GM12864 (cell line): ENCODE data around the gene IER2.
"Not testable (repeated sequence)": the region's sequence is repeated elsewhere in the genome, so short reads cannot be mapped to it uniquely, and the experiment has no call there.

Experiments used
- DNase-seq: peaks from one replicate; pipeline ENCODE4 v3.0.0-alpha.2; 2011; ENCODE audit warnings: low read depth
- H3K4me3 ChIP-seq: 2 replicates; pipeline ENCODE4 v1.5.1; 2011; ENCODE audit warnings: mild to moderate bottlenecking, low read depth, low read length, control low read depth
- TF ChIP-seq, protein P1 (sequence below): IDR thresholded peaks from 2 replicates; pipeline ENCODE4 v1.5.1; 2011; ENCODE audit warnings: low read depth, mild to moderate bottlenecking, moderate library complexity, low read length, control low read depth, inconsistent platforms; ENCODE audit errors: missing control alignments

The IER2 gene

GRCh38 chr19:13171146-13171545 lies 20.9 kb downstream of the IER2 start:
- H3K4me3 ChIP-seq: no peak overlapping the region
- TF ChIP-seq, protein P1, sequence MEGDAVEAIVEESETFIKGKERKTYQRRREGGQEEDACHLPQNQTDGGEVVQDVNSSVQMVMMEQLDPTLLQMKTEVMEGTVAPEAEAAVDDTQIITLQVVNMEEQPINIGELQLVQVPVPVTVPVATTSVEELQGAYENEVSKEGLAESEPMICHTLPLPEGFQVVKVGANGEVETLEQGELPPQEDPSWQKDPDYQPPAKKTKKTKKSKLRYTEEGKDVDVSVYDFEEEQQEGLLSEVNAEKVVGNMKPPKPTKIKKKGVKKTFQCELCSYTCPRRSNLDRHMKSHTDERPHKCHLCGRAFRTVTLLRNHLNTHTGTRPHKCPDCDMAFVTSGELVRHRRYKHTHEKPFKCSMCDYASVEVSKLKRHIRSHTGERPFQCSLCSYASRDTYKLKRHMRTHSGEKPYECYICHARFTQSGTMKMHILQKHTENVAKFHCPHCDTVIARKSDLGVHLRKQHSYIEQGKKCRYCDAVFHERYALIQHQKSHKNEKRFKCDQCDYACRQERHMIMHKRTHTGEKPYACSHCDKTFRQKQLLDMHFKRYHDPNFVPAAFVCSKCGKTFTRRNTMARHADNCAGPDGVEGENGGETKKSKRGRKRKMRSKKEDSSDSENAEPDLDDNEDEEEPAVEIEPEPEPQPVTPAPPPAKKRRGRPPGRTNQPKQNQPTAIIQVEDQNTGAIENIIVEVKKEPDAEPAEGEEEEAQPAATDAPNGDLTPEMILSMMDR: no peak
- DNase-seq: no peak

DNA sequence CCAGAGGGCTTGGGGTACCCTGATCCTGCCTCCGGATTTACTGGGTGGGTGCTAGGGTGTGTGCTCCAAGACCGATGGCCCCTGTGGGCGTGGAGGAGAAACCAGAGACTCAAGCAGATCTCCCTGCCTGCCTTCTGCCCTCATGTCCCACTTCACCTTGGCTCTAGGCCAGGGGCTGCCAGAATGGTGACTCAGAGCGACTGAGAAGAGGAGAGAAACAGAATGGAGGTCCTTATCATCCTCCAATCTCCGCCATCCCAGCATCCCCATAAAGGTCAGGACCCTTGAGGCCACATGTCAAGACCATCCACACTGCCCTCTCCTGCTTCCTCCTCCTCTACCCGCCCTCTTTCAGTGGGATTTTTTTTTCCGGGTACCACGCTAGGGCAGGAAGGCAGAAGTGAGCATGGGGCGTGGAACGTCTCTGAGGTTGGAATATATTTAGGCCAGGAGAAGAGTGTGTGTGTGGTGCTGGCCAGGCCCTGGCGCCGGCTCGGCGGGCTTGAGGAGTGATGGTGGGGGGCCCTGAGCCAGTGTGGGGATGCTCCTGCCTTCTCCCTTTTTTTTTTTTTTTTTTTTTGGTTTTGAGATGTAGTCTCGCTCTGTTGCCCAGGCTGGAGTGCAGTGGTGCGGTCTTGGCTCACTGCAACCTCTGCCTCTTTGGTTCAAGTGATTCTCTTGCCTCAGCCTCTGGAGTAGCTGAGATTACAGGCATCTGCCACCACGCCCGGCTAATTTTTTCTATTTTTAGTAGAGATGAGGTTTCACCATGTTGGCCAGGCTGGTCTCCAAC lies 22.3 kb downstream of the IER2 start:
- TF ChIP-seq, protein P1: no peak
- H3K4me3 ChIP-seq: no peak overlapping the region
- no peak for DNase-seq

GRCh38 chr19:13173139-13173737 lies 23.0 kb downstream of the IER2 start:
- TF ChIP-seq, protein P1: no peak
- H3K4me3 ChIP-seq: no peak overlapping the region
- no peak for DNase-seq

GRCh38 chr19:13176345-13176744 lies 26.1 kb downstream of the IER2 start:
- TF ChIP-seq, protein P1: no peak
- no peak overlapping the region for H3K4me3 ChIP-seq
- DNase-seq: no peak

GRCh38 chr19:13177584-13177983 lies 27.4 kb downstream of the IER2 start:
- DNase-seq, H3K4me3 ChIP-seq: not testable (repeated sequence)

GRCh38 chr19:13178291-13178690 lies 28.1 kb downstream of the IER2 start:
- DNase-seq, H3K4me3 ChIP-seq: not testable (repeated sequence)

DNA sequence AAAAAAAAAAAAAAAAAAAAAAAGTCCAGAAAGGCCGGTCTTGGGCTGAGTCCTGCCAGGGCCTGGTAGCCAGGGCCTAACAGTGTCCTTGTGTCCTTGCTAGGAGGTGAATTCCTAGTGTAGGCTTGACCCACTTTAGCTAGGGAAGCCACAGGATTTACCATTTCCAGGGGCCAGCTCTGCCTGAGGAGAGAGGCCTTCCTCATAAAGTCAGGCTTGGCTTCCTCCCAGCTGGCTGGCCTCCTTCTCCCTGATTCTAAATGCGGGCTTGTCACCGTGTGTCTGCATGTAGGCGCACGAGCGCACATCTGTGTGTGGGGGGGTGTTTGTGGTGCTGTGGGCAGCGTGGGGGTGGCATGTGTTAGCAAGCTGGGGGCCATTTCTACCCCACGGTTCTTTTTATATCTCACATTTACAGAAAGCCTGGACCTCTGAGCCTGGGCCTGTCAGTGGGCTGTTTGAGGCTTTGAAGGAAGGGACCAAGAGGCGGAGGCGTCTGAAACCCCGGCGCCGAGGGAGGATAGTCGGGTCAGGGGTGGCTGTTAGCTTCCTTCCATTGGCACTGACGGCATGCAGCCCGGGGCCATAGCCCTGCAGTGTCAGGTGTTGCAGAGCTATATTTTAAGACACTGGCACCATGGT lies 31.7 kb downstream of the IER2 start:
- no peak overlapping the region for H3K4me3 ChIP-seq
- DNase-seq: no peak
- TF ChIP-seq, protein P1: no peak

- H3K4me3 ChIP-seq, DNase-seq: not testable (repeated sequence)
These were observed 34.7 kb downstream of the IER2 start for GRCh38 chr19:13184926-13185325.

GRCh38 chr19:13185763-13186657 lies 35.8 kb downstream of the IER2 start:
- DNase-seq, H3K4me3 ChIP-seq: not testable (repeated sequence)

DNA sequence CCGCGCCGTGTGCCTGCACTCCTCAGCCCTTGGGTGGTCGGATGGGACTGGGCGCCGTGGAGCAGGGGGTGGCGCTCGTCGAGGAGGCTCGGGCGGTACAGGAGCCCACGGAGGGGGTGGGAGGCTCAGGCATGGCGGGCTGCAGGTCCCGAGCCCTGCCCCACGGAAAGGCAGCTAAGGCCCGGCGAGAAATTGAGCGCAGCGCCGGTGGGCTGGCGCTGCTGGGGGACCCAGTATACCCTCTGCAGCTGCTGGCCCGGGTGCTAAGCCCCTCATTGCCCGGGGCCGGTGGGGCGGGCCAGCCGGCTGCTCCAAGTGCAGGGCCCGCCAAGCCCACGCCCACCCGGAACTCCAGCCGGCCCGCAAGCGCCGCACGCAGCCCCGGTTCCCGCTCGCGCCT lies 36.5 kb downstream of the IER2 start:
- H3K4me3 ChIP-seq, DNase-seq: not testable (repeated sequence)
